Hepatocyte (in vitro differentiated cells): Measurements from ENCODE around the gene GSS. TPM values are rescaled to one million over a fixed set of nuclear protein-coding genes. Genes with fewer than 3 reads are reported as not detected.

Experiments
- DNase-seq: peaks from one replicate; pipeline ENCODE4 v3.0.0-alpha.2; 2016; ENCODE audit warnings: low spot score
- H2AFZ ChIP-seq: fragments of 200-600 bp; sonication (generic); 2 replicates; pipeline ENCODE4 v1.6.0; 2016; ENCODE audit warnings: antibody characterized with exemption, mild to moderate bottlenecking
- H3K27ac ChIP-seq: fragments of 200-600 bp; sonication (generic); 2 replicates; pipeline ENCODE4 v1.5.1; 2016; ENCODE audit warnings: mild to moderate bottlenecking
- H3K27me3 ChIP-seq: fragments of 200-600 bp; sonication (generic); 2 replicates; pipeline ENCODE4 v1.6.1; 2016
- H3K36me3 ChIP-seq: fragments of 200-600 bp; sonication (generic); replicated peaks from 2 replicates; pipeline ENCODE4 v1.5.1; 2016; ENCODE audit warnings: low read depth; ENCODE audit not compliant: insufficient read depth
- H3K4me1 ChIP-seq: fragments of 200-600 bp; sonication (generic); 2 replicates; pipeline ENCODE4 v1.5.1; 2016; ENCODE audit warnings: mild to moderate bottlenecking, moderate library complexity; ENCODE audit not compliant: insufficient read depth
- H3K4me2 ChIP-seq: fragments of 200-600 bp; sonication (generic); 2 replicates; pipeline ENCODE4 v1.6.0; 2016
- H3K4me3 ChIP-seq: fragments of 200-600 bp; sonication (generic); 2 replicates; pipeline ENCODE4 v1.5.1; 2016; ENCODE audit warnings: mild to moderate bottlenecking
- H3K79me2 ChIP-seq: fragments of 200-600 bp; sonication (generic); 2 replicates; pipeline ENCODE4 v1.6.0; 2017; ENCODE audit warnings: mild to moderate bottlenecking
- H3K9me2 ChIP-seq: fragments of 200-600 bp; sonication (generic); replicated peaks from 2 replicates; pipeline ENCODE4 v1.6.0; 2017; ENCODE audit warnings: mild to moderate bottlenecking; ENCODE audit not compliant: insufficient read depth
- H3K9me3 ChIP-seq: fragments of 200-600 bp; sonication (generic); 2 replicates; pipeline ENCODE4 v1.5.1; 2016; ENCODE audit warnings: low read depth, mild to moderate bottlenecking
- H4K20me1 ChIP-seq: fragments of 200-600 bp; sonication (generic); 2 replicates; pipeline ENCODE4 v1.6.0; 2016; ENCODE audit warnings: mild to moderate bottlenecking; ENCODE audit not compliant: insufficient read depth, poor library complexity, severe bottlenecking
- EZH2 ChIP-seq: fragments of 200-600 bp; sonication (generic); IDR thresholded peaks from 2 replicates; pipeline ENCODE4 v1.6.1; 2016; ENCODE audit warnings: antibody characterized with exemption, mild to moderate bottlenecking, borderline replicate concordance
- EZH2phosphoT487 ChIP-seq: fragments of 200-600 bp; sonication (generic); IDR thresholded peaks from one replicate; pipeline ENCODE4 v1.6.1; 2018; ENCODE audit warnings: antibody characterized with exemption, mild to moderate bottlenecking, low read depth, moderate library complexity; ENCODE audit not compliant: unreplicated experiment, severe bottlenecking
- WGBS: methylation state at CpG from one replicate; pipeline ENCODE4 v1.1.6; 2016; ENCODE audit warnings: low lambda C conversion rate; ENCODE audit errors: missing lambda C conversion rate; 5-methylcytosine and 5-hydroxymethylcytosine counted together
- polyA plus RNA-seq: library from polyadenylated mRNA; unstranded; fragments of >200 nt; fragmentation: Nextera tagmentation; extraction: Ambion mirVana; gene quantifications from 2 replicates; pipeline ENCODE4 v1.2.1, GENCODE V29; 2016
- total RNA-seq: library from RNA; depleted of rRNA; stranded (reverse); fragments of >200 nt; gene quantifications from 2 replicates; pipeline ENCODE4 v1.2.3, GENCODE V29; 2014
- TF ChIP-seq, protein P1 (sequence below): fragments of 200-600 bp; sonication (generic); IDR thresholded peaks from 2 replicates; pipeline ENCODE4 v1.5.1; 2016; ENCODE audit warnings: antibody characterized with exemption, mild to moderate bottlenecking; ENCODE audit not compliant: poor library complexity

GSS gene
- total and polyA plus RNA-seq, 2 experiments from 2014 or later, result 45.2 to 46.2 TPM

DNA sequence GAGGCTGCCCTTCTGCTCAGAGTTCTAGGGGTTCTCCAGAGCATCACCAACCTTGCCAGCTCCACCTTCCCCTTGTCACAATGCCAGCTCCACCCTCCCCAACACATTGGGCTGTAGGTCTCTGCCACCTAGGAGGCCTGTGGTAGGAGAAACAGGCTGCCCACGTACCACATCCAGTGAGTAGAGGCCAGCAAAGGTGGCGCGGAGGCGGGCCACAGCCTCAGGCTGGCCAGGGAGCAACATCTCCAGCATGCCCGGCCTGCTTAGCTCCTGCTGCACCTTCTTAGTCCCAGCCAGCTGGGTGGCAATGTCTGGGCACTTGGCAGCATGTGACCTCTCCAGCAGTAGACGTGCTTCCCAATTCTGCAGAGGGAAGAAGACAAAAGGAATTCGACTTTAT, 23.8 kb downstream of the GSS start:
- no peaks in the 10 kb centered on the region for H3K9me3 ChIP-seq
- no peaks in the 10 kb centered on the region for H3K27me3 ChIP-seq
- no peak overlapping the region for H3K27ac ChIP-seq
- H3K4me2 ChIP-seq, result no peak overlapping the region
- no peak for DNase-seq
- 92% methylated on average over 7 of the region's 7 CpGs for WGBS
- no peaks in the 10 kb centered on the region for H3K36me3 ChIP-seq
- no peaks in the 10 kb centered on the region for H3K79me2 ChIP-seq
- no peak overlapping the region for H3K4me3 ChIP-seq
- no peaks in the 10 kb centered on the region for H3K9me2 ChIP-seq
- TF ChIP-seq EZH2 (no peak), EZH2phosphoT487 (no peak)
- TF ChIP-seq, protein P1, sequence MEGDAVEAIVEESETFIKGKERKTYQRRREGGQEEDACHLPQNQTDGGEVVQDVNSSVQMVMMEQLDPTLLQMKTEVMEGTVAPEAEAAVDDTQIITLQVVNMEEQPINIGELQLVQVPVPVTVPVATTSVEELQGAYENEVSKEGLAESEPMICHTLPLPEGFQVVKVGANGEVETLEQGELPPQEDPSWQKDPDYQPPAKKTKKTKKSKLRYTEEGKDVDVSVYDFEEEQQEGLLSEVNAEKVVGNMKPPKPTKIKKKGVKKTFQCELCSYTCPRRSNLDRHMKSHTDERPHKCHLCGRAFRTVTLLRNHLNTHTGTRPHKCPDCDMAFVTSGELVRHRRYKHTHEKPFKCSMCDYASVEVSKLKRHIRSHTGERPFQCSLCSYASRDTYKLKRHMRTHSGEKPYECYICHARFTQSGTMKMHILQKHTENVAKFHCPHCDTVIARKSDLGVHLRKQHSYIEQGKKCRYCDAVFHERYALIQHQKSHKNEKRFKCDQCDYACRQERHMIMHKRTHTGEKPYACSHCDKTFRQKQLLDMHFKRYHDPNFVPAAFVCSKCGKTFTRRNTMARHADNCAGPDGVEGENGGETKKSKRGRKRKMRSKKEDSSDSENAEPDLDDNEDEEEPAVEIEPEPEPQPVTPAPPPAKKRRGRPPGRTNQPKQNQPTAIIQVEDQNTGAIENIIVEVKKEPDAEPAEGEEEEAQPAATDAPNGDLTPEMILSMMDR, result no peak
- H4K20me1 ChIP-seq, result no peaks in the 10 kb centered on the region
- no peak overlapping the region for H2AFZ ChIP-seq
- no peaks in the 10 kb centered on the region for H3K4me1 ChIP-seq

DNA sequence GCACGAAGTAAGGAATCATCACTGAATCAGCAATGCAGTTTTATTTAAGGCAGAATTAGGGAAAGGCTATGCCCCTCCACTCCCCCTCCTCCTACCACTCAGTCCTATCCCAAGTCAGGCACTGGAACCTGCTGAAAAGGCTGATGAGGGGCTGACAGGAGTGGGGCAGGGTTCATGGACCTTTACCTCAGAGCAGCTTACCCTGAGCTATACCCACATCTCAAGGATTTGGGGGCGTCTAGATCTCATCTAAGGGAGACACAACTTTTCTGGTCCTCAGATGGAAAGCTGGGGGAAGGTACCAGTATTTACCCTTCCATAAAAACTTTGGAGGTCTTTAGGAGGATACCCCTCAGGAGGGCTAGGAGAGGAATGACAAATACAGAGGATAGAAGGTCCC, 27.2 kb downstream of the GSS start:
- Histone ChIP-seq H3K27ac (no peak overlapping the region), H3K79me2 (no peaks in the 10 kb centered on the region), H3K4me3 (no peak overlapping the region), H3K4me2 (no peak overlapping the region), H4K20me1 (no peaks in the 10 kb centered on the region), H3K36me3 (no peaks in the 10 kb centered on the region), H3K4me1 (no peaks in the 10 kb centered on the region), H3K27me3 (no peaks in the 10 kb centered on the region), H3K9me3 (no peaks in the 10 kb centered on the region), H2AFZ (no peak overlapping the region), H3K9me2 (no peaks in the 10 kb centered on the region)
- 88% methylated on average over 2 of the region's 2 CpGs for WGBS
- DNase-seq, result no peak
- TF ChIP-seq EZH2phosphoT487 (no peak), EZH2 (no peak)
- TF ChIP-seq, protein P1, result no peak

DNA sequence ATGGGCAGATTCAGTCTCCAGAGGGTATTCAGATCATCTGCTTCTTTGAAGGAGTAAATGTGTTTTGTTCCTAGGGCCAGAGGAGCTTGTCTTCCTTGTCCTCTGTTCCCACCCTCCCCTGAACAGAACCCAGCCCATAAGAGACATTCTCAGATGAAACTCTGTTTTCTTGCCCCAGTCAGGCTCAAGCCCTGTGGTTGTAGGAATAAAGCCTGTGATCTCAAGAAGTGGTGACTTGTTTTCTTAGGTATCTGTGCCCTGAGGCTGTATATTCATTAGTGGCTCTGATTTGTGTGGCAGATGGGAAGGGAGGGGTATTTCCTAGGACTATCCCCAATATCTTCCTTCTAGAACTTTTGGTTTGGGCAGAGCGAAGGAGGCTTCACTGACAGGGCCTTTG, 27.9 kb downstream of the GSS start:
- DNase-seq, result no peak
- TF ChIP-seq, protein P1, result no peak
- TF ChIP-seq EZH2 (no peak), EZH2phosphoT487 (no peak)
- Histone ChIP-seq H3K4me3 (no peak overlapping the region), H3K9me2 (no peaks in the 10 kb centered on the region), H3K27me3 (no peaks in the 10 kb centered on the region), H3K4me1 (no peaks in the 10 kb centered on the region), H2AFZ (no peak overlapping the region), H4K20me1 (no peaks in the 10 kb centered on the region), H3K9me3 (no peaks in the 10 kb centered on the region), H3K36me3 (no peaks in the 10 kb centered on the region), H3K27ac (no peak overlapping the region), H3K4me2 (no peak overlapping the region), H3K79me2 (no peaks in the 10 kb centered on the region)
- WGBS, result 96% methylated on average over 1 of the region's 1 CpG

DNA sequence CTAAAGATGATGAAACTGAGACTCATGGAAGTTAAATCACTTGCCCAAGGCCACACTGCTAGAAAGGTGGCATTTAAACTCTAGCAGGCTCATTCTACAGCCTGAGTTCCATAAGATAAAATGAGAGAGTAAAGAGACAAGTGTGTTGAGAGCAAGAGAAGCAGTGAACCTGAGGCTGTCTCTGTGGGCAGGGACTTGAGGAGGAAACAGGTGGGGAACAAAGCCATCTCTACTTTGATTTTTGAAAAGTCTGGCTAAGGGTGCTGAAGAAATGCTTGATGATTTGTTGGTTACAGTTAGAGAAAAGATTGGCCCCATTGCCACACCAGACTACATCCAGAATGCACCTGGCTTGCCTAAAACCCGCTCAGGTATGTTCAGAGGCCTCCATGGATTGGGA, 29.0 kb downstream of the GSS start:
- no peaks in the 10 kb centered on the region for H3K79me2 ChIP-seq
- H3K27me3 ChIP-seq, result no peaks in the 10 kb centered on the region
- no peak overlapping the region for H2AFZ ChIP-seq
- no peaks in the 10 kb centered on the region for H4K20me1 ChIP-seq
- H3K4me2 ChIP-seq, result no peak overlapping the region
- H3K27ac ChIP-seq, result no peak overlapping the region
- no peak overlapping the region for H3K4me3 ChIP-seq
- no peaks in the 10 kb centered on the region for H3K9me3 ChIP-seq
- no peak for DNase-seq
- WGBS, result 100% methylated on average over 1 of the region's 1 CpG
- no peak for TF ChIP-seq EZH2phosphoT487
- TF ChIP-seq EZH2, result no peak
- H3K9me2 ChIP-seq, result no peaks in the 10 kb centered on the region
- H3K4me1 ChIP-seq, result no peaks in the 10 kb centered on the region
- no peaks in the 10 kb centered on the region for H3K36me3 ChIP-seq
